NB4 (cell line): ENCODE measurements around the gene TEAD4.

Experiments used
- CTCF ChIP-seq: IDR thresholded peaks from one replicate; pipeline ENCODE4 v1.5.1; 2012; ENCODE audit warnings: low read depth, low read length
- POLR2A ChIP-seq: IDR thresholded peaks from 2 replicates; pipeline ENCODE4 v1.6.1; 2011; ENCODE audit warnings: mild to moderate bottlenecking; ENCODE audit not compliant: insufficient read length; ENCODE audit errors: extremely low read depth

- TF ChIP-seq CTCF (no peak), POLR2A (no peak)
Observed at GRCh38 chr12:2940564-2940963, 18.6 kb upstream of the TEAD4 start.
